Upper lobe of left lung (tissue), 4 donors: ENCODE data around the gene ITPR1.

Experiments
- POLR2A ChIP-seq, 4 donors: fragments of 450-650 bp; IDR thresholded peaks; one replicate each; pipeline ENCODE4 v1.5.1; 2016 to 2017; ENCODE audit warnings: antibody characterized with exemption in 4 of 4, mild to moderate bottlenecking in 2 of 4
- TF ChIP-seq, protein P1 (sequence below), 6 experiments: fragments of 450-650 bp in 4 of 6; fragments of 200-600 bp in 2 of 6; sonication (generic) in 2 of 6; IDR thresholded peaks; one replicate each; pipeline ENCODE4 v1.5.1; 2016 to 2019; ENCODE audit warnings: antibody characterized with exemption in 6 of 6

GRCh38 chr3:4689021-4689420, 195.9 kb downstream of the ITPR1 start:
- no peak for TF ChIP-seq POLR2A (IDR thresholded peaks at IDR 0.05)
- TF ChIP-seq, protein P1, sequence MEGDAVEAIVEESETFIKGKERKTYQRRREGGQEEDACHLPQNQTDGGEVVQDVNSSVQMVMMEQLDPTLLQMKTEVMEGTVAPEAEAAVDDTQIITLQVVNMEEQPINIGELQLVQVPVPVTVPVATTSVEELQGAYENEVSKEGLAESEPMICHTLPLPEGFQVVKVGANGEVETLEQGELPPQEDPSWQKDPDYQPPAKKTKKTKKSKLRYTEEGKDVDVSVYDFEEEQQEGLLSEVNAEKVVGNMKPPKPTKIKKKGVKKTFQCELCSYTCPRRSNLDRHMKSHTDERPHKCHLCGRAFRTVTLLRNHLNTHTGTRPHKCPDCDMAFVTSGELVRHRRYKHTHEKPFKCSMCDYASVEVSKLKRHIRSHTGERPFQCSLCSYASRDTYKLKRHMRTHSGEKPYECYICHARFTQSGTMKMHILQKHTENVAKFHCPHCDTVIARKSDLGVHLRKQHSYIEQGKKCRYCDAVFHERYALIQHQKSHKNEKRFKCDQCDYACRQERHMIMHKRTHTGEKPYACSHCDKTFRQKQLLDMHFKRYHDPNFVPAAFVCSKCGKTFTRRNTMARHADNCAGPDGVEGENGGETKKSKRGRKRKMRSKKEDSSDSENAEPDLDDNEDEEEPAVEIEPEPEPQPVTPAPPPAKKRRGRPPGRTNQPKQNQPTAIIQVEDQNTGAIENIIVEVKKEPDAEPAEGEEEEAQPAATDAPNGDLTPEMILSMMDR (IDR thresholded peaks at IDR 0.05), result no peak
